Breast epithelium (tissue), 4 donors: ENCODE results near the gene C10orf88. TPM values are rescaled to one million over a fixed set of nuclear protein-coding genes. Genes with fewer than 3 reads are reported as not detected.
A peak's percentile ranks its signal among the peaks of the same experiment; 100 is the strongest.

ENCODE experiments used
- DNase-seq, 2 donors: peaks; one replicate each; pipeline ENCODE4 v3.0.0-alpha.2; 2019; ENCODE audit warnings: low spot score in 2 of 2
- H3K27ac ChIP-seq, 2 donors: fragments of 200-600 bp; sonication (generic) in 1 of 2; one replicate each; pipeline ENCODE4 v1.5.1; 2016 to 2019; ENCODE audit warnings: mild to moderate bottlenecking in 1 of 2
- H3K27me3 ChIP-seq, 2 donors: fragments of 200-600 bp; sonication (generic) in 1 of 2; one replicate each; pipeline versions ENCODE4 v1.5.1 to v1.6.0; 2017 to 2019; ENCODE audit warnings: control low read depth in 1 of 2, mild to moderate bottlenecking in 1 of 2
- H3K36me3 ChIP-seq: fragments of 200-600 bp; one replicate; pipeline ENCODE4 v1.5.1; 2019
- H3K4me1 ChIP-seq, 2 donors: fragments of 200-600 bp; sonication (generic); one replicate each; pipeline ENCODE4 v1.5.1; 2016 to 2019; ENCODE audit warnings: control low read depth in 1 of 2
- H3K4me3 ChIP-seq, 3 donors: fragments of 200-600 bp; sonication (generic); 1 replicate in 2 of 3; 2 replicates in 1 of 3; pipeline ENCODE4 v1.5.1; 2016 to 2019; ENCODE audit warnings: mild to moderate bottlenecking in 3 of 3, moderate library complexity in 2 of 3
- H3K9me3 ChIP-seq, 2 donors: fragments of 200-600 bp; sonication (generic) in 1 of 2; one replicate each; pipeline ENCODE4 v1.5.1; 2016 to 2019; ENCODE audit warnings: control low read depth in 1 of 2
- POLR2A ChIP-seq: fragments of 450-650 bp; IDR thresholded peaks from one replicate; pipeline ENCODE4 v1.6.1; 2016; ENCODE audit warnings: antibody characterized with exemption, mild to moderate bottlenecking, moderate library complexity
- POLR2AphosphoS5 ChIP-seq, 3 donors: sonication (generic); formaldehyde crosslinking; IDR thresholded peaks; one replicate each; pipeline ENCODE4 v1.6.1; 2017; ENCODE audit warnings: antibody characterized with exemption in 3 of 3
- intact Hi-C: fragments of 100-400 bp; cut with DNase I; formaldehyde crosslinking; loops from one replicate; pipeline ENCODE4 v1.15.1; 2023; ENCODE audit warnings: low total_unique reads
- total RNA-seq, 3 donors: library from RNA; depleted of rRNA; stranded (reverse); fragments of >200 nt; gene quantifications; one replicate each; pipeline ENCODE4 v1.1.0, GENCODE V29; 2016
- TF ChIP-seq, protein P1 (sequence below), 3 donors: fragments of 450-650 bp; IDR thresholded peaks; one replicate each; pipeline ENCODE4 v1.5.1; 2016 to 2017; ENCODE audit warnings: antibody characterized with exemption in 3 of 3, mild to moderate bottlenecking in 3 of 3, moderate library complexity in 3 of 3

Gene C10orf88
- total RNA-seq, 3 donors from 2014 or later = 4.5 to 8.0 (median 7.5) TPM

DNA sequence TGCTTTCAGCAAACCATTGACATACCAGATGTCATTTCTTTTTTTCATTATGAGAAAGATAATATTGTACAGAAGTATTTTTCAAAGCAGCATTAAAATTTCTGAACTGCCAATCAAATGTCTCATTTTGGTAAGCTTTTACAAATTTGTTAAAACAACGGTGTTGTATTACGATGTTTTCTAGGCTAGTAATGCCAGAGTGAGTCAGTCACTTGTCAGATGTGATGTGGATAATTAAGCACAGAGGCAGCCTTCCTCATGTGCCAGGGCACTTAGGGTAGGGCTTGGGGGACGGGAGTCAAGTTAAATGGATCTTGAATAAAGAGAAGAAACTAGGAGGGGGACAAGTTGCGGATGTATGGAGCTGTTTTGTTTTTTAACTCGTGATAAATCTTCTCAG, 36.3 kb upstream of the C10orf88 start:
- no peak overlapping the region for H3K4me3 ChIP-seq
- DNase-seq = no peak
- H3K36me3 ChIP-seq = no peaks in the 10 kb centered on the region
- TF ChIP-seq, protein P1, sequence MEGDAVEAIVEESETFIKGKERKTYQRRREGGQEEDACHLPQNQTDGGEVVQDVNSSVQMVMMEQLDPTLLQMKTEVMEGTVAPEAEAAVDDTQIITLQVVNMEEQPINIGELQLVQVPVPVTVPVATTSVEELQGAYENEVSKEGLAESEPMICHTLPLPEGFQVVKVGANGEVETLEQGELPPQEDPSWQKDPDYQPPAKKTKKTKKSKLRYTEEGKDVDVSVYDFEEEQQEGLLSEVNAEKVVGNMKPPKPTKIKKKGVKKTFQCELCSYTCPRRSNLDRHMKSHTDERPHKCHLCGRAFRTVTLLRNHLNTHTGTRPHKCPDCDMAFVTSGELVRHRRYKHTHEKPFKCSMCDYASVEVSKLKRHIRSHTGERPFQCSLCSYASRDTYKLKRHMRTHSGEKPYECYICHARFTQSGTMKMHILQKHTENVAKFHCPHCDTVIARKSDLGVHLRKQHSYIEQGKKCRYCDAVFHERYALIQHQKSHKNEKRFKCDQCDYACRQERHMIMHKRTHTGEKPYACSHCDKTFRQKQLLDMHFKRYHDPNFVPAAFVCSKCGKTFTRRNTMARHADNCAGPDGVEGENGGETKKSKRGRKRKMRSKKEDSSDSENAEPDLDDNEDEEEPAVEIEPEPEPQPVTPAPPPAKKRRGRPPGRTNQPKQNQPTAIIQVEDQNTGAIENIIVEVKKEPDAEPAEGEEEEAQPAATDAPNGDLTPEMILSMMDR (IDR thresholded peaks at IDR 0.05) = no peak
- TF ChIP-seq POLR2A = no peak
- TF ChIP-seq POLR2AphosphoS5 (IDR thresholded peaks at IDR 0.05) = no peak
- H3K9me3 ChIP-seq = no peaks in the 10 kb centered on the region
- no peaks in the 10 kb centered on the region for H3K4me1 ChIP-seq
- intact Hi-C loops = no loop called here
- no peak overlapping the region for H3K27ac ChIP-seq
- H3K27me3 ChIP-seq = no peaks in the 10 kb centered on the region

DNA sequence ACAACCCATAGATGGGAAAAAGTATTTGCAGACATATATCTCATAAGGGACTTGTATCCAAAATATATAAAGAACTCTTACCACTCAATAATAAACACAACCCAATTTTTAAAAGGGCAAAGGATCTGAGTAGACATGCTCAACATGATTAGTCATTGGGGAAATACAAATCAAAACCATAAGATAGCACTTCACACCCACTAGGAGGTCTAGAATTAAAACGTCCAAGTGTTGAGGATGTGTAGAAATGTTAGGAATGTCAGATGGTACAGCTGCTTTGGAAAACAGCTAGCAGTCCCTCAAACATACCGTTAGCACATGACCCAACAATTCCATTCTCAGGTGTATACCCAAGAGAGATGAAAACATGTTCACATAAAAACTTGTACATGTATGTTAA, 34.5 kb upstream of the C10orf88 start:
- Histone ChIP-seq H3K36me3 (no peaks in the 10 kb centered on the region), H3K4me3 (no peak overlapping the region), H3K27ac (no peak overlapping the region), H3K9me3 (no peaks in the 10 kb centered on the region), H3K4me1 (no peaks in the 10 kb centered on the region), H3K27me3 (no peaks in the 10 kb centered on the region)
- intact Hi-C loops = no loop called here
- no peak for TF ChIP-seq POLR2A
- TF ChIP-seq, protein P1 (IDR thresholded peaks at IDR 0.05) = no peak
- TF ChIP-seq POLR2AphosphoS5 (IDR thresholded peaks at IDR 0.05) = no peak
- no peak for DNase-seq

DNA sequence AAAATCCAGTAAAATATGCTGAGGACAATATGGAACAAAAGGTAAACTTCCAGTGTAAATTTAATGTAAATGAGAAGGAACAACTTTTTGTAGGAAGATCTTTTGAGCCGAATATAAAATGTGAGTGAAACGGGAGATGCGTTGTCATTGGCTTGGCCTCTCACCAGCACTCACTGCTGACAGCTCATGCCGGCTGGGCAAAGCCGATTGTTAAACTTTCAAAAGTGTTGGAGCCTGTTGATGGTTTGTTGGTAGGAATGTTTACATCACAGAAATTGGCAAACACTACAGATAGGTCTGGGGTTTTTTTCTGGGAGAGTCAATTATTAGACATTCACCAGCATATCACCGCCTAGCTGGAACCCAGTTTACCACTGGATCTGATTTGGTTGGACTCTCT, 32.3 kb upstream of the C10orf88 start:
- H3K4me3 ChIP-seq = no peak overlapping the region
- H3K4me1 ChIP-seq = no peaks in the 10 kb centered on the region
- DNase-seq = no peak
- H3K36me3 ChIP-seq = no peaks in the 10 kb centered on the region
- no peak overlapping the region for H3K27ac ChIP-seq
- H3K9me3 ChIP-seq = no peaks in the 10 kb centered on the region
- no peak for TF ChIP-seq POLR2AphosphoS5 (IDR thresholded peaks at IDR 0.05)
- TF ChIP-seq, protein P1 (IDR thresholded peaks at IDR 0.05) = no peak
- TF ChIP-seq POLR2A = no peak
- H3K27me3 ChIP-seq = no peaks in the 10 kb centered on the region
- intact Hi-C loops = no loop called here

DNA sequence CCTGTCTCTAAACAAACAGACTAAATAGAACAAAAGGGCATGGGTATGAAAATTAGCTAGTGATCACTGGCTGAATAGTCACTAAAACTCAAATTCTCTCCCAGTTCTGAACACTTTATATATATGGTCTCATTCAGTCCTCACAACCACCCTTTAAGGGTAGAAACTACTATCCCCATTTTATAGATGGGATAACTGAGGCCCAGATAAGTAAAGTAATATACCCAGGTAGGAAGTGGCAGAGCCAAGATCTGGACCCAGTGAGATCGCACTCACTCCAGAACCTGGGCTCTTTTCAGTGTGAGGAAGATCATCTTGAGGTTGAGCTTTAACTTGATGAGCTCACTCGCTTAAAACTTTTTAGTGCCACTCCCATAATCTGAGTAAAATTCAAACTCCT, 30.7 kb upstream of the C10orf88 start:
- intact Hi-C loops = no loop called here
- no peaks in the 10 kb centered on the region for H3K27me3 ChIP-seq
- no peaks in the 10 kb centered on the region for H3K36me3 ChIP-seq
- no peak overlapping the region for H3K4me3 ChIP-seq
- no peaks in the 10 kb centered on the region for H3K4me1 ChIP-seq
- no peak for TF ChIP-seq POLR2A
- no peak overlapping the region for H3K27ac ChIP-seq
- no peak for DNase-seq
- no peaks in the 10 kb centered on the region for H3K9me3 ChIP-seq

DNA sequence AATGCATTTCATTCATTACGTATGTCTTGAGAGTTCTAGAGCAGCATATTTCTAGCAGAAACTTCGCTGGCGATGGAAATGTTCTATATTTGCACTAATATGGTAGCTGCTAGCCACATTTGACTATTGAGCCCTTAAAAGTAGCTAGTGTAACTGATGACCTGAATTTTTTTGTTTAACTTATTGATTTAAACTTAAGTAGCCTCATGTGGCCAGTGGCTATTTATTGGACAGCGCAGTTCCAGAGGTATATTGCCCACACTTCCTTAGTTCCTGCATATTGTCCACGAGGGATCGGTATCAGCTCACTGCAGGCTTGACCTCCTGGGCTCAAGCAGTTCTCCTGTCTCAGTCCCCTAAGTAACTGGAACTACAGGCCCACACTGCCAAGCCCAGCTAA, 29.9 kb upstream of the C10orf88 start:
- TF ChIP-seq, protein P1 (IDR thresholded peaks at IDR 0.05) = no peak
- TF ChIP-seq POLR2AphosphoS5 (IDR thresholded peaks at IDR 0.05) = no peak
- DNase-seq = no peak
- no peaks in the 10 kb centered on the region for H3K36me3 ChIP-seq
- H3K9me3 ChIP-seq = no peaks in the 10 kb centered on the region
- H3K27me3 ChIP-seq = no peaks in the 10 kb centered on the region
- H3K4me1 ChIP-seq = no peaks in the 10 kb centered on the region
- H3K27ac ChIP-seq = no peak overlapping the region
- no peak overlapping the region for H3K4me3 ChIP-seq
- intact Hi-C loops = no loop called here

DNA sequence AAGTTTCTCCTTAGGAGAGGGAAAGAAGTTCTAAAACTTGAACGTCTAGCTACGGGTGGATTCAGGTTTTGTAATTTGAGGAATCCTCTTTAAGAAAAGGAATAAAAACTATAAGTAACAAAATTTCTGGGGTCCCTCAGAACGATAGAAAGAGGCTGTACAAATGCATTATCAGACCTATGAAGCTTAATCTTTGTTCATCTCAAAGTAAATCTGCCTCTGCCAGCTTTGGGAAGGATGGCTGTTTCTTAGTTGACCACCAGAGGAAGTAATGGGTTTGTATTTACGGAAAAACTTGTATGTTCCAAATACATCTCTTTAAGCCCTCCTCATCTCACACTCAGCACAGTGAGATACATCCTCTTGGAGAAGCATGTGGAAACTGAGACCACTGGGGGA, 27.0 kb upstream of the C10orf88 start:
- Histone ChIP-seq H3K27ac (peak overlapping the region; percentile 96), H3K36me3 (no peaks in the 10 kb centered on the region), H3K4me1 (no peaks in the 10 kb centered on the region), H3K4me3 (peak overlapping the region; percentile 78 to 89 (median 83)), H3K27me3 (no peaks in the 10 kb centered on the region), H3K9me3 (no peaks in the 10 kb centered on the region)
- DNase-seq = no peak
- intact Hi-C loops = no loop called here
- no peak for TF ChIP-seq POLR2AphosphoS5 (IDR thresholded peaks at IDR 0.05)
- TF ChIP-seq, protein P1 (IDR thresholded peaks at IDR 0.05) = peak; percentile 14 to 39 (median 30)
- no peak for TF ChIP-seq POLR2A
